HepG2 (cell line): ENCODE results near the gene MEAK7. TPM values are rescaled to one million over a fixed set of nuclear protein-coding genes. Genes with fewer than 3 reads are reported as not detected.
A peak's percentile ranks its signal among the peaks of the same experiment; 100 is the strongest.

Experiments
- CENPT ChIP-seq: sonication (generic); formaldehyde crosslinking; IDR thresholded peaks from 2 replicates; pipeline ENCODE4 v1.8.0; 2022; ENCODE audit warnings: low read depth, mild to moderate bottlenecking, moderate library complexity, missing genetic modification reagents
- GATAD1 ChIP-seq: IDR thresholded peaks from 2 replicates; pipeline ENCODE4 v1.6.1; 2016; ENCODE audit warnings: missing genetic modification reagents, missing compliant biosample characterization
- HOXA7 ChIP-seq: sonication (generic); formaldehyde crosslinking; IDR thresholded peaks from 2 replicates; pipeline ENCODE4 v1.8.1; 2022; ENCODE audit warnings: mild to moderate bottlenecking, missing genetic modification reagents, moderate library complexity
- KDM2A ChIP-seq: sonication (generic); formaldehyde crosslinking; IDR thresholded peaks from 2 replicates; pipeline ENCODE4 v1.4.0; 2020; ENCODE audit warnings: low read depth, missing genetic modification reagents, borderline replicate concordance
- MTF2 ChIP-seq: sonication (generic); formaldehyde crosslinking; IDR thresholded peaks from 2 replicates; pipeline ENCODE4 v1.5.0; 2020; ENCODE audit warnings: missing genetic modification reagents, borderline replicate concordance
- PAWR ChIP-seq: sonication (generic); formaldehyde crosslinking; IDR thresholded peaks from 2 replicates; pipeline ENCODE4 v1.4.0; 2020; ENCODE audit warnings: missing genetic modification reagents, mild to moderate bottlenecking, borderline replicate concordance
- SMC3 ChIP-seq: IDR thresholded peaks from 2 replicates; pipeline ENCODE4 v1.6.1; 2011; ENCODE audit warnings: low read length, improper control_type of control experiment
- TAF15 ChIP-seq: fragments of 200-400 bp; formaldehyde crosslinking; IDR thresholded peaks from one replicate; pipeline ENCODE4 v1.6.1; 2018; ENCODE audit warnings: mild to moderate bottlenecking, low read depth, low read length; ENCODE audit not compliant: poor library complexity, severe bottlenecking
- XRCC5 ChIP-seq: fragments of 200-400 bp; formaldehyde crosslinking; optimal IDR thresholded peaks from 2 replicates; pipeline ENCODE3; 2017; ENCODE audit warnings: mild to moderate bottlenecking, low read length
- ZFP91 ChIP-seq: sonication (generic); formaldehyde crosslinking; IDR thresholded peaks from 2 replicates; pipeline ENCODE4 v1.9.0; 2022; ENCODE audit warnings: missing genetic modification reagents, mild to moderate bottlenecking, borderline replicate concordance
- ZFX ChIP-seq: sonication (generic); formaldehyde crosslinking; IDR thresholded peaks from 2 replicates; pipeline ENCODE4 v1.4.0; 2020; ENCODE audit warnings: mild to moderate bottlenecking, low read depth, missing genetic modification reagents, moderate library complexity
- ZNF235 ChIP-seq: sonication (generic); formaldehyde crosslinking; IDR thresholded peaks from 2 replicates; pipeline ENCODE4 v1.8.1; 2023; ENCODE audit warnings: mild to moderate bottlenecking, missing genetic modification reagents, borderline replicate concordance
- ZNF383 ChIP-seq: sonication (generic); formaldehyde crosslinking; IDR thresholded peaks from 2 replicates; pipeline ENCODE4 v1.4.0; 2020; ENCODE audit warnings: missing genetic modification reagents, mild to moderate bottlenecking, borderline replicate concordance
- ZNF556 ChIP-seq: sonication (generic); formaldehyde crosslinking; IDR thresholded peaks from 2 replicates; pipeline ENCODE4 v1.4.0; 2020; ENCODE audit warnings: mild to moderate bottlenecking, missing genetic modification reagents, borderline replicate concordance
- ZNF562 ChIP-seq: sonication (generic); formaldehyde crosslinking; IDR thresholded peaks from 2 replicates; pipeline ENCODE4 v1.8.0; 2022; ENCODE audit warnings: missing genetic modification reagents, borderline replicate concordance
- ZNF713 ChIP-seq: sonication (generic); formaldehyde crosslinking; IDR thresholded peaks from 2 replicates; pipeline ENCODE4 v1.4.0; 2020; ENCODE audit warnings: mild to moderate bottlenecking, missing genetic modification reagents
- ZNF768 ChIP-seq: sonication (generic); formaldehyde crosslinking; IDR thresholded peaks from 2 replicates; pipeline ENCODE4 v1.4.0; 2020; ENCODE audit warnings: missing genetic modification reagents
- polyA plus RNA-seq, 8 experiments: library from polyadenylated mRNA; depleted of rRNA in 3 of 8; stranded (reverse) in 7 of 8; unstranded in 1 of 8; fragments of >200 nt; fragmentation: Illumina TruSeq in 4 of 8; extraction: Trizol in 4 of 8; gene quantifications; 2 replicates each; pipeline versions ENCODE4 v1.2.1 to v1.2.3, GENCODE V29; 2011 to 2016; ENCODE audit warnings: low read depth in 4 of 8, missing spikeins in 1 of 8, mixed read lengths in 1 of 8; ENCODE audit not compliant: insufficient read depth in 1 of 8
- total RNA-seq, 5 experiments: library from RNA; depleted of rRNA; stranded (reverse); fragments of >200 nt; fragmentation: Illumina TruSeq; extraction: Trizol; gene quantifications; 2 replicates each; pipeline ENCODE4 v1.2.3, GENCODE V29; 2016; ENCODE audit warnings: low read depth in 1 of 5
- TF ChIP-seq, protein P1 (sequence below): sonication (generic); formaldehyde crosslinking; IDR thresholded peaks from 2 replicates; pipeline ENCODE4 v1.5.0; 2020; ENCODE audit warnings: missing genetic modification reagents, mild to moderate bottlenecking, borderline replicate concordance
- TF ChIP-seq, protein P2 (sequence below): sonication (generic); formaldehyde crosslinking; IDR thresholded peaks from 2 replicates; pipeline ENCODE4 v1.5.0; 2020; ENCODE audit warnings: missing genetic modification reagents
- TF ChIP-seq, protein P3 (sequence below): fragments of 450-650 bp; IDR thresholded peaks from 2 replicates; pipeline ENCODE4 v1.6.1; 2017
- TF ChIP-seq, protein P4 (sequence below): sonication (generic); formaldehyde crosslinking; IDR thresholded peaks from 2 replicates; pipeline ENCODE4 v1.5.0; 2020; ENCODE audit warnings: mild to moderate bottlenecking, missing genetic modification reagents

The MEAK7 gene
- total and polyA plus RNA-seq, 2 of the 13 experiments (the other 11 are each of a cell fraction or from before 2014, with no cell fraction given) = 11.8 to 14.7 TPM

GRCh38 chr16:84511180-84511800 lies 6.8 kb upstream of the MEAK7 start (continued):
- TF ChIP-seq KDM2A (CRISPR knock-in tag) = peak; percentile 77; the same call in 1 of the 2 replicates
- no peak for TF ChIP-seq HOXA7
- TF ChIP-seq ZNF556 (CRISPR knock-in tag) = no peak
- TF ChIP-seq ZFX = peak; percentile 25; the same call in 1 of the 2 replicates
- TF ChIP-seq, protein P1, sequence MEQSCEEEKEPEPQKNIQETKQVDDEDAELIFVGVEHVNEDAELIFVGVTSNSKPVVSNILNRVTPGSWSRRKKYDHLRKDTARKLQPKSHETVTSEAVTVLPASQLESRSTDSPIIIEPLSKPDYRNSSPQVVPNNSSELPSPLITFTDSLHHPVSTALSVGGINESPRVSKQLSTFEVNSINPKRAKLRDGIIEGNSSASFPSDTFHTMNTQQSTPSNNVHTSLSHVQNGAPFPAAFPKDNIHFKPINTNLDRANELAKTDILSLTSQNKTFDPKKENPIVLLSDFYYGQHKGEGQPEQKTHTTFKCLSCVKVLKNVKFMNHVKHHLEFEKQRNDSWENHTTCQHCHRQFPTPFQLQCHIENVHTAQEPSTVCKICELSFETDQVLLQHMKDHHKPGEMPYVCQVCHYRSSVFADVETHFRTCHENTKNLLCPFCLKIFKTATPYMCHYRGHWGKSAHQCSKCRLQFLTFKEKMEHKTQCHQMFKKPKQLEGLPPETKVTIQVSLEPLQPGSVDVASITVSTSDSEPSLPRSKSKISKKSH = 0 out of 2 replicates have a peak, but pooled peaks have one; percentile 51
- TF ChIP-seq SMC3 = peak; percentile 92
- no peak for TF ChIP-seq ZFP91
- no peak for TF ChIP-seq ZNF768 (CRISPR knock-in tag)
- TF ChIP-seq CENPT (CRISPR knock-in tag) = no peak
- TF ChIP-seq XRCC5 = peak; percentile 84
- no peak for TF ChIP-seq ZNF713 (CRISPR knock-in tag)
- no peak for TF ChIP-seq ZNF562
- TF ChIP-seq, protein P2, sequence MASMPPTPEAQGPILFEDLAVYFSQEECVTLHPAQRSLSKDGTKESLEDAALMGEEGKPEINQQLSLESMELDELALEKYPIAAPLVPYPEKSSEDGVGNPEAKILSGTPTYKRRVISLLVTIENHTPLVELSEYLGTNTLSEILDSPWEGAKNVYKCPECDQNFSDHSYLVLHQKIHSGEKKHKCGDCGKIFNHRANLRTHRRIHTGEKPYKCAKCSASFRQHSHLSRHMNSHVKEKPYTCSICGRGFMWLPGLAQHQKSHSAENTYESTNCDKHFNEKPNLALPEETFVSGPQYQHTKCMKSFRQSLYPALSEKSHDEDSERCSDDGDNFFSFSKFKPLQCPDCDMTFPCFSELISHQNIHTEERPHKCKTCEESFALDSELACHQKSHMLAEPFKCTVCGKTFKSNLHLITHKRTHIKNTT (CRISPR knock-in tag) = no peak
- TF ChIP-seq MTF2 = no peak
- TF ChIP-seq PAWR = no peak
- TF ChIP-seq, protein P3, sequence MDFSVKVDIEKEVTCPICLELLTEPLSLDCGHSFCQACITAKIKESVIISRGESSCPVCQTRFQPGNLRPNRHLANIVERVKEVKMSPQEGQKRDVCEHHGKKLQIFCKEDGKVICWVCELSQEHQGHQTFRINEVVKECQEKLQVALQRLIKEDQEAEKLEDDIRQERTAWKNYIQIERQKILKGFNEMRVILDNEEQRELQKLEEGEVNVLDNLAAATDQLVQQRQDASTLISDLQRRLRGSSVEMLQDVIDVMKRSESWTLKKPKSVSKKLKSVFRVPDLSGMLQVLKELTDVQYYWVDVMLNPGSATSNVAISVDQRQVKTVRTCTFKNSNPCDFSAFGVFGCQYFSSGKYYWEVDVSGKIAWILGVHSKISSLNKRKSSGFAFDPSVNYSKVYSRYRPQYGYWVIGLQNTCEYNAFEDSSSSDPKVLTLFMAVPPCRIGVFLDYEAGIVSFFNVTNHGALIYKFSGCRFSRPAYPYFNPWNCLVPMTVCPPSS = no peak
- no peak for TF ChIP-seq TAF15
- TF ChIP-seq, protein P4, sequence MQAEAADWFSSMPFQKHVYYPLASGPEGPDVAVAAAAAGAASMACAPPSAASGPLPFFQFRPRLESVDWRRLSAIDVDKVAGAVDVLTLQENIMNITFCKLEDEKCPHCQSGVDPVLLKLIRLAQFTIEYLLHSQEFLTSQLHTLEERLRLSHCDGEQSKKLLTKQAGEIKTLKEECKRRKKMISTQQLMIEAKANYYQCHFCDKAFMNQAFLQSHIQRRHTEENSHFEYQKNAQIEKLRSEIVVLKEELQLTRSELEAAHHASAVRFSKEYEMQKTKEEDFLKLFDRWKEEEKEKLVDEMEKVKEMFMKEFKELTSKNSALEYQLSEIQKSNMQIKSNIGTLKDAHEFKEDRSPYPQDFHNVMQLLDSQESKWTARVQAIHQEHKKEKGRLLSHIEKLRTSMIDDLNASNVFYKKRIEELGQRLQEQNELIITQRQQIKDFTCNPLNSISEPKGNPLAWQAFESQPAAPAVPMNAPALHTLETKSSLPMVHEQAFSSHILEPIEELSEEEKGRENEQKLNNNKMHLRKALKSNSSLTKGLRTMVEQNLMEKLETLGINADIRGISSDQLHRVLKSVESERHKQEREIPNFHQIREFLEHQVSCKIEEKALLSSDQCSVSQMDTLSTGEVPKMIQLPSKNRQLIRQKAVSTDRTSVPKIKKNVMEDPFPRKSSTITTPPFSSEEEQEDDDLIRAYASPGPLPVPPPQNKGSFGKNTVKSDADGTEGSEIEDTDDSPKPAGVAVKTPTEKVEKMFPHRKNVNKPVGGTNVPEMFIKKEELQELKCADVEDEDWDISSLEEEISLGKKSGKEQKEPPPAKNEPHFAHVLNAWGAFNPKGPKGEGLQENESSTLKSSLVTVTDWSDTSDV (CRISPR knock-in tag) = no peak
- TF ChIP-seq ZNF383 (CRISPR knock-in tag) = no peak
- 0 out of 2 replicates have a peak, but pooled peaks have one; percentile 8 for TF ChIP-seq GATAD1
- TF ChIP-seq ZNF235 = no peak
